Gastrocnemius medialis (tissue), 4 donors: ENCODE measurements around the gene HEPHL1. TPM values are rescaled to one million over a fixed set of nuclear protein-coding genes. Genes with fewer than 3 reads are reported as not detected.

ENCODE experiments used
- ATAC-seq, 2 donors: fragments of 150-250 bp; one replicate each; pipeline ENCODE4 v1.9.1; 2016
- DNase-seq, 2 donors: peaks; one replicate each; pipeline ENCODE4 v3.0.0-alpha.2; 2019
- H3K27ac ChIP-seq, 4 donors: fragments of 200-600 bp; sonication (generic); 1 replicate in 1 of 4; 2 replicates in 3 of 4; pipeline ENCODE4 v1.5.1; 2016 to 2018; ENCODE audit warnings: mild to moderate bottlenecking in 2 of 4, moderate library complexity in 1 of 4
- H3K27me3 ChIP-seq, 3 donors: fragments of 200-600 bp; sonication (generic) in 2 of 3; 1 replicate in 1 of 3; 2 replicates in 2 of 3; pipeline versions ENCODE4 v1.5.1 to v1.6.0; 2016 to 2019; ENCODE audit warnings: mild to moderate bottlenecking in 1 of 3, moderate library complexity in 1 of 3
- H3K36me3 ChIP-seq, 2 donors: fragments of 200-600 bp; sonication (generic) in 1 of 2; one replicate each; pipeline ENCODE4 v1.5.1; 2017 to 2018
- H3K4me1 ChIP-seq, 2 donors: fragments of 200-600 bp; sonication (generic) in 1 of 2; one replicate each; pipeline ENCODE4 v1.5.1; 2016 to 2017; ENCODE audit warnings: mild to moderate bottlenecking in 2 of 2
- H3K4me3 ChIP-seq, 4 donors: fragments of 200-600 bp; sonication (generic) in 3 of 4; 1 replicate in 1 of 4; 2 replicates in 3 of 4; pipeline ENCODE4 v1.5.1; 2016 to 2019; ENCODE audit warnings: mild to moderate bottlenecking in 2 of 4
- H3K9me3 ChIP-seq, 3 donors: fragments of 200-600 bp; sonication (generic) in 2 of 3; 1 replicate in 1 of 3; 2 replicates in 2 of 3; pipeline ENCODE4 v1.5.1; 2016 to 2019
- POLR2A ChIP-seq, 2 donors: fragments of 450-650 bp; IDR thresholded peaks; one replicate each; pipeline ENCODE4 v1.6.1; 2017; ENCODE audit warnings: antibody characterized with exemption in 2 of 2, mild to moderate bottlenecking in 2 of 2, moderate library complexity in 2 of 2
- in situ Hi-C, 4 donors: fragments of 200-750 bp; cut with MboI; loops; one replicate each; pipeline versions ENCODE4 v1.15.0 to v1.8.0; 2017; ENCODE audit warnings: low sequenced_read_pairs in 4 of 4
- intact Hi-C: fragments of 100-400 bp; cut with DNase I; formaldehyde crosslinking; loops from one replicate; pipeline ENCODE4 v1.15.1; 2023; ENCODE audit warnings: low total_unique reads
- total RNA-seq, 4 donors: library from RNA; depleted of rRNA; stranded (reverse); fragments of >200 nt; gene quantifications; one replicate each; pipeline versions ENCODE4 v1.1.0 to v1.2.3, GENCODE V29; 2016
- TF ChIP-seq, protein P1 (sequence below), 5 experiments: fragments of 450-650 bp in 3 of 5; fragments of 200-600 bp in 2 of 5; sonication (generic) in 2 of 5; IDR thresholded peaks in 4 of 5; conservative IDR thresholded peaks in 1 of 5; 1 replicate in 4 of 5; 2 replicates in 1 of 5; pipeline ENCODE4 v1.5.1; 2016 to 2019; ENCODE audit warnings: antibody characterized with exemption in 5 of 5, mild to moderate bottlenecking in 3 of 5, moderate library complexity in 3 of 5

Gene HEPHL1
- total RNA-seq, 4 donors from 2014 or later, result not detected

GRCh38 chr11:94131718-94132115, 110.6 kb downstream of the HEPHL1 start:
- Histone ChIP-seq H3K4me1 (peaks cover 46 to 47% of the 10 kb centered on the region in 2 donors), H3K4me3 (no peak overlapping the region)

DNA sequence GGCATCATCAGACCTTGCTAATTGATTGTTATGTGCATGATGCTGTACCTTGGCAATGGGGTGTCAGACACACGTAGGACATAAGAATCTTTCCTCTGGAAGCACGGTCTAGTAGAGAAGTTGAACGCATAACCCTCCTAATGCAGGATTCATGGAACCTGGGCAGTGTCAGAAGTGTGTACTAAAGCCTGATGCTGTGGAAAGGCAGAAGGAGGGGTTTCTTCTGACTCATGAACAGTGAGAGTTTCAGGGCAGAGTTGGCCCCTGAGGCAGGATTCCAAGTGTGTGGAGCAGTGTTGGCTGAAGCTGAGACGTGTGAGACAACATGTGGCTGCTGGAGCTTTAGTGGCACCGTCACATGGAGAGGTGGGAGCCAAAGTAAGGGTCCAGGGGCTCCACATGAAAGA, 111.0 kb downstream of the HEPHL1 start:
- Histone ChIP-seq H3K27ac (peak overlapping the region in 3 of 4 donors; percentile 88 to 93 (median 88)), H3K4me3 (no peak overlapping the region), H3K9me3 (no peaks in the 10 kb centered on the region), H3K36me3 (no peaks in the 10 kb centered on the region), H3K4me1 (peaks cover 46 to 47% of the 10 kb centered on the region in 2 donors), H3K27me3 (no peaks in the 10 kb centered on the region)
- peak in 1 of 2 donors; percentile 36 for DNase-seq
- intact Hi-C loops, result no loop called here
- ATAC-seq, result no peak
- in situ Hi-C loops, result no loop called here
- no peak for TF ChIP-seq POLR2A (IDR thresholded peaks at IDR 0.05)
- TF ChIP-seq, protein P1, sequence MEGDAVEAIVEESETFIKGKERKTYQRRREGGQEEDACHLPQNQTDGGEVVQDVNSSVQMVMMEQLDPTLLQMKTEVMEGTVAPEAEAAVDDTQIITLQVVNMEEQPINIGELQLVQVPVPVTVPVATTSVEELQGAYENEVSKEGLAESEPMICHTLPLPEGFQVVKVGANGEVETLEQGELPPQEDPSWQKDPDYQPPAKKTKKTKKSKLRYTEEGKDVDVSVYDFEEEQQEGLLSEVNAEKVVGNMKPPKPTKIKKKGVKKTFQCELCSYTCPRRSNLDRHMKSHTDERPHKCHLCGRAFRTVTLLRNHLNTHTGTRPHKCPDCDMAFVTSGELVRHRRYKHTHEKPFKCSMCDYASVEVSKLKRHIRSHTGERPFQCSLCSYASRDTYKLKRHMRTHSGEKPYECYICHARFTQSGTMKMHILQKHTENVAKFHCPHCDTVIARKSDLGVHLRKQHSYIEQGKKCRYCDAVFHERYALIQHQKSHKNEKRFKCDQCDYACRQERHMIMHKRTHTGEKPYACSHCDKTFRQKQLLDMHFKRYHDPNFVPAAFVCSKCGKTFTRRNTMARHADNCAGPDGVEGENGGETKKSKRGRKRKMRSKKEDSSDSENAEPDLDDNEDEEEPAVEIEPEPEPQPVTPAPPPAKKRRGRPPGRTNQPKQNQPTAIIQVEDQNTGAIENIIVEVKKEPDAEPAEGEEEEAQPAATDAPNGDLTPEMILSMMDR (IDR thresholded peaks at IDR 0.05 in 4 of 5, conservative IDR thresholded peaks at IDR 0.05 in 1 of 5), result no peak

More at GRCh38 chr11:94131718-94132115, 110.6 kb downstream of the HEPHL1 start:
- Histone ChIP-seq H3K27me3 (no peaks in the 10 kb centered on the region), H3K27ac (peak overlapping the region; percentile 88 to 94 (median 91)), H3K9me3 (no peaks in the 10 kb centered on the region), H3K36me3 (no peaks in the 10 kb centered on the region)
- in situ Hi-C loops (no loop called here), intact Hi-C loops (no loop called here)
- ATAC-seq, result no peak
- DNase-seq, result no peak
- no peak for TF ChIP-seq POLR2A (IDR thresholded peaks at IDR 0.05)
- TF ChIP-seq, protein P1 (IDR thresholded peaks at IDR 0.05 in 4 of 5, conservative IDR thresholded peaks at IDR 0.05 in 1 of 5), result no peak

GRCh38 chr11:94132823-94133408, 111.8 kb downstream of the HEPHL1 start:
- Histone ChIP-seq H3K36me3 (no peaks in the 10 kb centered on the region), H3K27ac (peak overlapping the region; percentile 84 to 88 (median 87)), H3K9me3 (no peaks in the 10 kb centered on the region), H3K27me3 (no peaks in the 10 kb centered on the region), H3K4me1 (peaks cover 46 to 47% of the 10 kb centered on the region in 2 donors), H3K4me3 (no peak overlapping the region)
- TF ChIP-seq, protein P1 (IDR thresholded peaks at IDR 0.05 in 4 of 5, conservative IDR thresholded peaks at IDR 0.05 in 1 of 5), result no peak
- TF ChIP-seq POLR2A (IDR thresholded peaks at IDR 0.05), result no peak
- no peak for ATAC-seq
- in situ Hi-C loops, result no loop called here
- intact Hi-C loops, result no loop called here
- no peak for DNase-seq

GRCh38 chr11:94133752-94134151, 112.6 kb downstream of the HEPHL1 start:
- Histone ChIP-seq H3K27ac (peak overlapping the region; percentile 84 to 88 (median 87)), H3K9me3 (no peaks in the 10 kb centered on the region), H3K27me3 (no peaks in the 10 kb centered on the region), H3K4me1 (peaks cover 46 to 47% of the 10 kb centered on the region in 2 donors), H3K36me3 (no peaks in the 10 kb centered on the region), H3K4me3 (no peak overlapping the region)
- DNase-seq (no peak), ATAC-seq (no peak)
- TF ChIP-seq POLR2A (IDR thresholded peaks at IDR 0.05), result no peak
- TF ChIP-seq, protein P1 (IDR thresholded peaks at IDR 0.05 in 4 of 5, conservative IDR thresholded peaks at IDR 0.05 in 1 of 5), result no peak
- intact Hi-C loops, result loop anchor here (2.0 kb wide), 1 partner anchor 19 kb away; no protein-coding TSS in a partner anchor
- in situ Hi-C loops, result no loop called here
